Activated CD8-positive, alpha-beta memory T cell treated with anti-CD3 and anti-CD28 coated beads, Interleukin-2, amount 10 ng/mL, durations not matched to agents 7 days and 5 days (primary cell): ENCODE data around the gene ISG20. TPM values are rescaled to one million over a fixed set of nuclear protein-coding genes. Genes with fewer than 3 reads are reported as not detected.
A peak's percentile ranks its signal among the peaks of the same experiment; 100 is the strongest.

Experiments
- ATAC-seq: fragments of 150-1000 bp; cut with Tn5 transposase; one replicate; pipeline ENCODE4 v1.10.0; 2021; ENCODE audit warnings: moderate library complexity
- CTCF ChIA-PET: fragments of 350-600 bp; sonication (Branson Sonifier 250); formaldehyde crosslinking; loops from one replicate; lab custom pipeline; 2021; ENCODE audit warnings: antibody characterized with exemption; lab: Charles Lee
- DNase-seq: peaks from one replicate; pipeline ENCODE4 v3.0.0-alpha.2; 2020
- H3K27ac Mint-ChIP-seq: one replicate; pipeline ENCODE4 v1.8.0; 2021; ENCODE audit warnings: mild to moderate bottlenecking, mixed read lengths
- H3K27me3 Mint-ChIP-seq: one replicate; pipeline ENCODE4 v1.8.0; 2021; ENCODE audit warnings: mixed read lengths
- H3K36me3 Mint-ChIP-seq: one replicate; pipeline ENCODE4 v1.8.0; 2021; ENCODE audit warnings: mild to moderate bottlenecking, mixed read lengths
- H3K4me1 Mint-ChIP-seq: one replicate; pipeline ENCODE4 v1.8.0; 2021; ENCODE audit warnings: mixed read lengths
- H3K4me3 Mint-ChIP-seq: one replicate; pipeline ENCODE4 v1.8.0; 2021; ENCODE audit warnings: mild to moderate bottlenecking, moderate library complexity, mixed read lengths
- H3K9me3 Mint-ChIP-seq: one replicate; pipeline ENCODE4 v1.8.0; 2022; ENCODE audit warnings: low read depth, mixed read lengths
- total RNA-seq, 2 experiments: library from RNA; stranded (reverse); gene quantifications; one replicate each; pipeline ENCODE4 v1.2.3, GENCODE V29; 2021

ISG20 gene
- total RNA-seq, 2 experiments from 2014 or later: 155 to 379 TPM

DNA sequence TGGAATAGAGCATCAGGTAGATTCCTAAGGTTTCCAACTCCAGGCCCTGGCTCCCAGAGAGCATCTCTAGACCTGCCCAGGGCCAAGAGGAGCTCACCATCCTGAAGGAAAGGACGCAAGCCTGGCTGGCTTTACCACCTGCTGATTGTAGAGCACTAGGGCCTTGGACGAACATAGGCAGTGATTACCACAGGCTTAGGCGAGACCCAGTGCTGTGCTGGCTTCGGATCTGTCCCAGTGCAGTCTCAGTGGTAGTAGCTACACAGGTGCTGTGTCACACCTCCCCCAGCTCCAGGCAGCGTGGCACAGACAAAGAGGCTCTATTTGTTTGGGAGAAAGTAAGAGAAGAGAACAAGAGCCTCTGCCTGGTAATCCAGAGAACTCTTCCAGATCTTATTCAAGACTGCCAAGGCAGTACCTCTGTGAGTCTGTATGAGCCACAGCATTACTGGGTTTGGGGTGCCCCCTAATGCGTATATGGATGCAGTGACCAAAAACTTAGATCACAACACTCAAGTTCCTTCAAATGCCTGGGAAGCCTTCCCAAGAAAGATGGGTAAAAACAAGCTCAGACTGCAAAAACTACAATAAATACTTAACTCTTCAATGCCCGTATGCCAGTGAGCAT lies 25.4 kb downstream of the ISG20 start:
- Mint-ChIP-seq H3K4me1 (peaks cover 2% of the 10 kb centered on the region), H3K9me3 (no peaks in the 10 kb centered on the region), H3K36me3 (no peaks in the 10 kb centered on the region), H3K4me3 (no peak overlapping the region), H3K27me3 (peaks cover 10% of the 10 kb centered on the region), H3K27ac (peak overlapping the region; percentile 17)
- ATAC-seq (peak; percentile 58), DNase-seq (peak; percentile 63)
- CTCF ChIA-PET: interaction anchor here (1.3 to 3.9 kb wide), 4 partner anchors 30 to 193 kb away, joined by 3 to 43 read pairs (median 3); no protein-coding TSS in a partner anchor

DNA sequence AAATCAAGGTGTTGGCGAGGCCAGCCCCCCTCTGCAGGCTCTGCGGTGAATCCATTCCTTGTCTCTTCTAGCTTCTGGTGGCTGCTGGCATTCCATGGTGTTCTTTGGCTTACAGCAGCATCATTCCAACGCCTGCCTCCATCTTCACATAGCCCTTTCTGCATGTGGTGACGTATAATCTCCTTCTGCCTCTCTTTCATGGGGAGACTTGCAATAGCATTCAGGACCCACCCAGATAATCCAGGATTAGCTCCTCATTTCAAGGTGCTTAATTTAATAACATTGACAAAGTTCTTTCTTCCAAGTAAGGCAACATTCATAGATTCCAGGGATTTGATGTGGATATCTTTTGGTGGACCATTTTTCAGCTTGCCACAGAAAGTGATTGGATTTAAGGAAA lies 35.8 kb downstream of the ISG20 start:
- H3K9me3 Mint-ChIP-seq: no peaks in the 10 kb centered on the region
- no peak overlapping the region for H3K27ac Mint-ChIP-seq
- H3K27me3 Mint-ChIP-seq: peaks cover 55% of the 10 kb centered on the region
- CTCF ChIA-PET: no interaction called here
- H3K4me1 Mint-ChIP-seq: no peaks in the 10 kb centered on the region
- DNase-seq: no peak
- no peaks in the 10 kb centered on the region for H3K36me3 Mint-ChIP-seq
- no peak overlapping the region for H3K4me3 Mint-ChIP-seq
- ATAC-seq: no peak

DNA sequence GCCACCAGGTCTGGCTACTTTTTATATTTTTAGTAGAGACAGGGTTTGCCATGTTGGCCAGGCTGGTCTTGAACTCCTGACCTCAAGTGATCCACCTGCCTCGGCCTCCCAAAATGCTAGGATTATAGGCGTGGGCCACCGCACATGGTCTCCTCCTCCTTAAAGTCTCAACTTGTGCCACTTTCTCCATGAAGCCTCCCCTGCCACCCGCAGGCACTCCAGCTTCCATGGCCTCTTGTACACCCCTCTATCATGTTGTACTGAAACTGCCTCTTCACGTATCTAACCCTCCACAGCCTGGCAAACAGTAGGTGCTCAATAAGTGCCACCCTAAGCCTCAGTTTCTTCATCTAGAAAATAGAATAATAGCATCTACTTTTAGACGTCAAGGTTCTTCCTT lies 39.9 kb downstream of the ISG20 start:
- Mint-ChIP-seq H3K36me3 (no peaks in the 10 kb centered on the region), H3K4me3 (no peak overlapping the region), H3K27me3 (peaks cover 25% of the 10 kb centered on the region), H3K9me3 (no peaks in the 10 kb centered on the region), H3K4me1 (peaks cover 4% of the 10 kb centered on the region), H3K27ac (no peak overlapping the region)
- ATAC-seq (no peak), DNase-seq (no peak)
- CTCF ChIA-PET: no interaction called here

DNA sequence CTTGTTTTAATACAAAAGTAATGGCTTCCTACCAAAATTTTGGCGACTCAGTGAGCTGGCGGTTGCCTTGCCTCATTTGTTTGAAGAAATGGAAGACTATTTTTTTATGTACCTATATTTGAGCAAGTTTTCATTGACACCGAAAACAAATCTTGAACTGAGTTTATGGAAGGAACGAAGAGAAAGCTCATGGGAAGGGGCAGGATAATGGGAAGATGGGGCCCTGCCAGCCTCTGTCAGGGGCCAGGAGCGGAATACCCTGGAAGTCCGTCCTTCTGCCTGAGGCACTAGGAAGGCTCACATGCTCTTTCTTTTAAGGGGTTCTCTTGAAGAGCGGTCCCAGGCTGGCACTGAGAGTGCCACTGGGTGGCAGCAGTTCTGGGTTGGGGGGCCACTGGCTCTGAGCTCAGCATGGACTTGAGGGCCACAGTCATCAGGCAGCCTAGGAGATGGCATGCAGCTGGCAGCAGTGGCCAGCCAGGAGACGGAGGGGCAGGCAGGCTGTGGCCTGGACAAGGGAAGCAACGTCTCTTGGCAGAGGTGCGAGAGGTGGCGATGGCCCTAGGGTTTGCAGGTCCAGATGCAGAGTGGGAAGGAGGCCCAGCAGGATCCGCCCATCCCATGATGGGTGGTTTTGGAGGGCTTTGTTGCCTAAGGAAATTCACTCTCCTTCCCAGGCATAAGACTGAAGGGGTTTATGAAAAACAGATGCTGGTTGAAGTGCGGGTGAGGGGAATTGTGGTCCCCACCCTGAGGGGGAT lies 41.6 kb downstream of the ISG20 start:
- Mint-ChIP-seq H3K36me3 (no peaks in the 10 kb centered on the region), H3K27ac (no peak overlapping the region), H3K4me1 (peaks cover 4% of the 10 kb centered on the region), H3K27me3 (peaks cover 15% of the 10 kb centered on the region), H3K4me3 (no peak overlapping the region), H3K9me3 (no peaks in the 10 kb centered on the region)
- CTCF ChIA-PET: no interaction called here
- no peak for DNase-seq
- no peak for ATAC-seq

DNA sequence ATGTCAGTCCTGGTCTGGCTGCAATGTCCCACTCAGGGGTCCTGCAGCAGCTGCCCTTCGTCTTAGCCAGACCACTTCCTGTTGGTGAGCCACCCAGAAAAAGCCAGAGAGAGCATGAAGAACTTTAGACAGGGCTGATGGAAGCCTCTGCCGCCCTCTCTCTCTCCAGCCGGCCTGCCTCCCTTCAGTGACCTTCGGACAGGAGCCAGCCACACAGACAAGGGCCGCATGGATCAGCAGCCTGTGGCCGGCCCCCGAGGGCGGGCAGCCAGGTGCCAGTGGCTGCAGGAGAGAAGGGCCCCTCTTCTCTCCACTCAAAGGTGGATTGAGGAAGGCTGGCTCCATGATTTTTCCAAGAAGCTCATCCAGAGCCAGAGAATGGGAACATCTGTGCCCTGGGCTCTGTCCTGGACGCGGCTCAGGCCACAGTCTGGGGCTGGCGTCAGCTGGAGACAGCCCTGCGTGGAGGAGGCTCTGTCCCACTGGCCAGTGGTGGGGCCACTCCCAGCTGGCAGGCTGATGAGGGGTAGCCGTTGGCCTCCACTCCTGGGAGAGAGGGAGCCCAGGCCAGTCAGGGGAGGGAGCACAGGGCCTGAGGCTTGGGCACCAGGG lies 42.9 kb downstream of the ISG20 start:
- Mint-ChIP-seq H3K4me1 (peaks cover 4% of the 10 kb centered on the region), H3K36me3 (no peaks in the 10 kb centered on the region), H3K27me3 (peaks cover 14% of the 10 kb centered on the region), H3K4me3 (no peak overlapping the region), H3K27ac (no peak overlapping the region), H3K9me3 (no peaks in the 10 kb centered on the region)
- no peak for ATAC-seq
- CTCF ChIA-PET: no interaction called here
- no peak for DNase-seq

DNA sequence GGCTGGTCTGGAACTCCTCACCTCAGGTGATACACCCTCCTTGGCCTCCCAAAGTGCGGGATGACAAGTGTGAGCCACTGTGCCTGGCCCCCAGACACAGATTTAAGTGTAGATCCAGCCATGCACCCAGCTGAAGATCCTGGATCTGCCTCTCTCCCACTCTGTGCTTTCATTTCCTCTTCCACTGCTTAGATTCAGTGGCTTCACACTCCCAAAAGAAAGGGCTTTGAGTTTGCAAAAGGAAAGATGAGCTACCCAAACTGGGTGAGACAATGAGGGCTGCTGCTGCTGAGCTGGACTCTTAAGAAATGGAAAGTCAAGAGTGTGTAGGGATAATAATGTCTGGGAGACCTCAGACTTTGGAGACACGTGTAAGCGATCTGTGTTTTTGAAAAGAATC lies 45.5 kb downstream of the ISG20 start:
- Mint-ChIP-seq H3K4me1 (peaks cover 4% of the 10 kb centered on the region), H3K36me3 (no peaks in the 10 kb centered on the region), H3K4me3 (no peak overlapping the region), H3K9me3 (no peaks in the 10 kb centered on the region), H3K27ac (no peak overlapping the region), H3K27me3 (peaks cover 21% of the 10 kb centered on the region)
- CTCF ChIA-PET: no interaction called here
- DNase-seq (no peak), ATAC-seq (no peak)

DNA sequence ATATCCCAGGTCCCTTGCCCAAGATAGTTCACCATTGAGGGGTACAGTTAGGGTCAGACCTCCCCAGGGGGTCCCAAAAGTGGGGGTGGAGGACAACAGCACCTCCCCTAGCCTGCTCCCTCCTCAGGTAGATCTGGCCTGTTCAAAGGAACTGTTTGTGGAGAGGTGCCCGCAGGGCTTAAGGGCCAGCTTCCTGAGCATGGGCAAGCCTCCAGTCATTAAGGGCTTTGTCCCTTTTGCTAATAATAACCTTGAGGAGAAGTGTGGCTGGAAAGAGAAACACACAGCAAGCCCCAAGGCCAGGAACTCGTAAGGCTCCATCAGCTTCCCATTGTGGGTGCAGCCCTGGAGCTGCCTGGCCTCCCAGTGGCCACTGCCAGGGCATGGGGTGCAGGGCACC lies 47.4 kb downstream of the ISG20 start:
- DNase-seq: no peak
- CTCF ChIA-PET: no interaction called here
- Mint-ChIP-seq H3K4me1 (peaks cover 4% of the 10 kb centered on the region), H3K4me3 (no peak overlapping the region), H3K9me3 (no peaks in the 10 kb centered on the region), H3K27ac (no peak overlapping the region), H3K36me3 (no peaks in the 10 kb centered on the region), H3K27me3 (peaks cover 32% of the 10 kb centered on the region)
- no peak for ATAC-seq

DNA sequence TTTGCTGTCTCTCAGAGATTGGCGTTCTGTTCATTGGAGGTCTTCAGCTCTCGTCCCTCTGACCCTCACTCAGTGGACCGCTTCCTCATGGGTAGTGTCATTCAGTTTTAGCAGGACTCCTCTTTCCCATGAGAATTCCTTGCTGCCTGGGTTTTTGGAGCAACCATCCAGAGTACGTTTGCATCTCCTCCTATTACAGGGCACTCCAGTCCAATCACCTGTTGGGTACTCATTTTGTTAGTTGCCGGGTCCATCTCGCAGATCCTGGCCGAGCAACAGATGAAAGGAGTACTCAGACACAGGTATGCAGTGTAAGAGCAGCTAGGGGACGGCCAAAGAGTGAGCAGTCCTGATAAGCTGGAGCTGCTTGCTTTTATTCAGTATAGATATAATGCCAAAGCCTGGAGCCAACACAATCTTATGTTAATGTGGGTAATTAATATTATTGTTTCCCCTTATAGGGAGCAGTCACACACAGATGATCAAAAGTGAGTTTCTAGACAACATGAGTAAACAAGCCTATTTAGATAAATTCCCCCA lies 49.6 kb downstream of the ISG20 start:
- DNase-seq (no peak), ATAC-seq (no peak)
- no peak overlapping the region for H3K27ac Mint-ChIP-seq
- peaks cover 35% of the 10 kb centered on the region for H3K27me3 Mint-ChIP-seq
- CTCF ChIA-PET: interaction anchor here (0.7 kb wide), 1 partner anchor 41 kb away, joined by 3 read pairs; no protein-coding TSS in a partner anchor
- no peak overlapping the region for H3K4me3 Mint-ChIP-seq
- no peaks in the 10 kb centered on the region for H3K4me1 Mint-ChIP-seq
- no peaks in the 10 kb centered on the region for H3K36me3 Mint-ChIP-seq
- no peaks in the 10 kb centered on the region for H3K9me3 Mint-ChIP-seq

DNA sequence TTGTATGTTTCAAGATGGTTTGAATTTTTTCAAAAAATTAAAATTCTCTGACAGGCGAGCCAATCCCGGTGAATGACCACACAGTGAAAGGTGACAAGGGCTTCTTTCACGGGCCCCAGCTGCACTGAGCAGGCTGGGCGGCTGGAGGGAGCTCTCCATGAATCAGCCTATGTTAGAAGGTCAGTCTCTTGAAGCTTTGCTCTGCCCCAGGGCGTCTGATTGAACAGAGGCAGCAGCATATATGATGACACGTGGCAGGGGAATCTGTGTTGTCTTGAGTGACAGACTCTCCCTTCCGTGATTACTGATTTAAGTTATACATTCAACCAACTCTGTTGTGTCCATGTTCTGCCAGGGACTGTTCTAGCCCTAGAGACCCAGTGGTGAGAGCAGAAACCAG lies 51.5 kb downstream of the ISG20 start:
- Mint-ChIP-seq H3K27ac (no peak overlapping the region), H3K36me3 (no peaks in the 10 kb centered on the region), H3K27me3 (peaks cover 35% of the 10 kb centered on the region), H3K4me3 (no peak overlapping the region), H3K4me1 (no peaks in the 10 kb centered on the region), H3K9me3 (no peaks in the 10 kb centered on the region)
- DNase-seq (no peak), ATAC-seq (no peak)
- CTCF ChIA-PET: no interaction called here

DNA sequence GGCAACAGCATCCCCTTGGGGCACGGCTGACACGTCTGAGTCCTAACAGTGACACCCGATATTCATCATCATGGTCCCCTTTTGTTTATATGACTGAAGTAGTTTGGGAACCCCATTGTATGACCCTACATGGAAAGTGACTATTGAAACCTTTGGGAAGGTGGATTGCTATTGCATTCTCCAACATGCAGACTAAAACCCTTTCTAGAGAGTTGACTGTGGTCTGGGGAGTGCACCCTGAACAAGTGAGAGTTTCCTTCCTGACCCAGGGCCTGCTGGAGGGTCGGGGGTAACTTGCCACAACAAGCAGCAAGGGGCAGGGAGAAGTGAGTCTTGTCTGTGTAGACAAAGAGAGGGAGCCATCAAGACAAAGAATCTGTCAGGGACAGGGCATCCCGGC lies 54.4 kb downstream of the ISG20 start:
- no peak overlapping the region for H3K4me3 Mint-ChIP-seq
- CTCF ChIA-PET: no interaction called here
- H3K27ac Mint-ChIP-seq: no peak overlapping the region
- H3K9me3 Mint-ChIP-seq: no peaks in the 10 kb centered on the region
- DNase-seq (no peak), ATAC-seq (no peak)
- H3K4me1 Mint-ChIP-seq: no peaks in the 10 kb centered on the region
- no peaks in the 10 kb centered on the region for H3K36me3 Mint-ChIP-seq
- H3K27me3 Mint-ChIP-seq: peaks cover 26% of the 10 kb centered on the region

DNA sequence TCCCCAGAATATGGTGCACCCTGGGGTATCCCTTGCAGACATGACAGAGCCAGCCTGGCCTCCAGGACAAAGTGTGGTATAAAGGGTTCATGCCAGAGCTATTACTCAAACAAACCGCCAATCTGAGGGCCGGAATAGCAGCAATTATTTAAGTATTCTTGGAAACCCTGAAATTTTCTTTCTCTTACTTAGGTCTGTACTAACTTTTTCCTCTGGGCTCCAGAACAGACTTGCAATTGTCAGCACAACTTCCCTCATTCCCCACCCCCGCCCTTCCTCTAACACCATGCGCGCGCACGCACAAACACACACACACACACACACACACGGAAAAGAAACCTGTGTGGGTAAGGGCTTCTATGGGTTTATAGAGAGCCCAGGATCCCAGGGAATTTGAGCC lies 56.3 kb downstream of the ISG20 start:
- DNase-seq (no peak), ATAC-seq (no peak)
- no peaks in the 10 kb centered on the region for H3K9me3 Mint-ChIP-seq
- H3K36me3 Mint-ChIP-seq: no peaks in the 10 kb centered on the region
- H3K27me3 Mint-ChIP-seq: peaks cover 18% of the 10 kb centered on the region
- no peak overlapping the region for H3K27ac Mint-ChIP-seq
- no peaks in the 10 kb centered on the region for H3K4me1 Mint-ChIP-seq
- CTCF ChIA-PET: no interaction called here
- H3K4me3 Mint-ChIP-seq: no peak overlapping the region

DNA sequence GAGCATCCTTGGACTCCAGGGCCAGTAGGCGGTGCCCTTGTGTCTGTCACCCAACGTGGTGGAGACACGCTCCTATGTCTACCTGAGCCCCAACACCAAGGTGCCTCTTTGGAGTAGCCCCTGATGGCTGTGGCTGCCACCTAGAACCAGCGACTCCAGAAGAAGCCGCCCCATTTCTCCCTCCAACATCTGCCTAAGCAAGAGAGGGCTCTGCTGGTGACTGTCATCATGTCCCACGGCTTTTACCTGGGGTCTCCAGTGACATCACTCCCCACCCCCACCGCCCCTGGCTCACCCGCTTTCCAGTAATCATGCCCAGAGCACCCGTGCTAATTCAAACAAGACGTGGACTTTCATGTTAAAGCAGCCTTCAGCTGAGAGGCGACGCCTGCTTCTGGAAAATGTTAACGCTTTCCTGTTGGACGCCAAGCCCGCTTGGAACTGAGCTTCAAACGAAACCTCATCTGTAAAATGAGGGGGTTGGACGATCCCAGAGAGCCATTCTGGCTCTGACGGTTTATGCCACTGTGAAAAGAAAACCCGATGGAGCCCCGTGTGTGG lies 57.0 kb downstream of the ISG20 start:
- no peak overlapping the region for H3K4me3 Mint-ChIP-seq
- H3K9me3 Mint-ChIP-seq: no peaks in the 10 kb centered on the region
- no peaks in the 10 kb centered on the region for H3K36me3 Mint-ChIP-seq
- H3K27ac Mint-ChIP-seq: no peak overlapping the region
- ATAC-seq: no peak
- no peaks in the 10 kb centered on the region for H3K4me1 Mint-ChIP-seq
- peaks cover 12% of the 10 kb centered on the region for H3K27me3 Mint-ChIP-seq
- CTCF ChIA-PET: no interaction called here
- DNase-seq: no peak

DNA sequence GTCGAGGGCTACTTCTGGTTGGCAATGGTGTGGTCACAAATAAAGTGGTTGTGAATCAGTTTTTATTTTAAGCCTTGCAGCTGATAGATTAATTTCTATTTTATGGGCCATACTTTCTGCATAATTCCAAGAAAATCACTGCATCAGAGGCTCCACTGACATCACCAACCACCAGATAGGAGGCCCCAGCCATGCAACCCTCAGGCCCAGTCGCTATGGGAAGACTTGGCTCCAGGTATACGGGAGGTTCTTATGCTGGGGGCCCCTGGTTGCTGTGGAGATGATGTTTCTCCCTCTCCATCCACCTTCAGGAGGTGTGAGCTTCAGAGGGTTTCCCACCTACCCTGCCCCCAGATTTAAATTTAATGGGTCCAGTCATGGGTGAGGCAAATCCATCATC lies 57.4 kb downstream of the ISG20 start:
- Mint-ChIP-seq H3K9me3 (no peaks in the 10 kb centered on the region), H3K4me3 (no peak overlapping the region), H3K27me3 (peaks cover 10% of the 10 kb centered on the region), H3K4me1 (no peaks in the 10 kb centered on the region), H3K36me3 (no peaks in the 10 kb centered on the region), H3K27ac (no peak overlapping the region)
- DNase-seq (no peak), ATAC-seq (no peak)
- CTCF ChIA-PET: no interaction called here
